ENCODE data around the gene LRP1B. TPM values are rescaled to one million over a fixed set of nuclear protein-coding genes. Genes with fewer than 3 reads are reported as not detected.

The LRP1B gene
- total RNA-seq, 4 donors from 2014 or later, result 0.42 to 0.71 (median 0.65) TPM

GRCh38 chr2:141380008-141380979 lies 750.5 kb downstream of the LRP1B start:
- WGBS, result 70% methylated on average over 7 of the region's 7 CpGs
- H3K36me3 ChIP-seq, result no peaks in the 10 kb centered on the region
- no peaks in the 10 kb centered on the region for H3K4me1 ChIP-seq
- H3K27ac ChIP-seq (replicated peaks in 1 of 4), result no peak overlapping the region
- no peak for TF ChIP-seq POLR2AphosphoS5 (IDR thresholded peaks at IDR 0.05)
- TF ChIP-seq, protein P1, sequence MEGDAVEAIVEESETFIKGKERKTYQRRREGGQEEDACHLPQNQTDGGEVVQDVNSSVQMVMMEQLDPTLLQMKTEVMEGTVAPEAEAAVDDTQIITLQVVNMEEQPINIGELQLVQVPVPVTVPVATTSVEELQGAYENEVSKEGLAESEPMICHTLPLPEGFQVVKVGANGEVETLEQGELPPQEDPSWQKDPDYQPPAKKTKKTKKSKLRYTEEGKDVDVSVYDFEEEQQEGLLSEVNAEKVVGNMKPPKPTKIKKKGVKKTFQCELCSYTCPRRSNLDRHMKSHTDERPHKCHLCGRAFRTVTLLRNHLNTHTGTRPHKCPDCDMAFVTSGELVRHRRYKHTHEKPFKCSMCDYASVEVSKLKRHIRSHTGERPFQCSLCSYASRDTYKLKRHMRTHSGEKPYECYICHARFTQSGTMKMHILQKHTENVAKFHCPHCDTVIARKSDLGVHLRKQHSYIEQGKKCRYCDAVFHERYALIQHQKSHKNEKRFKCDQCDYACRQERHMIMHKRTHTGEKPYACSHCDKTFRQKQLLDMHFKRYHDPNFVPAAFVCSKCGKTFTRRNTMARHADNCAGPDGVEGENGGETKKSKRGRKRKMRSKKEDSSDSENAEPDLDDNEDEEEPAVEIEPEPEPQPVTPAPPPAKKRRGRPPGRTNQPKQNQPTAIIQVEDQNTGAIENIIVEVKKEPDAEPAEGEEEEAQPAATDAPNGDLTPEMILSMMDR (IDR thresholded peaks at IDR 0.05), result no peak
- no peak for TF ChIP-seq POLR2A (IDR thresholded peaks at IDR 0.05; ENCODE audit: low read depth)
- TF ChIP-seq EP300 (IDR thresholded peaks at IDR 0.05), result no peak
- no peak for DNase-seq (ENCODE audit: extremely low spot score)
- H3K9me3 ChIP-seq, result peaks cover 0 to 2% (median 0%) of the 10 kb centered on the region in 4 donors
- intact Hi-C loops (cut with DNase I), result no loop called here
- no peak overlapping the region for H3K4me3 ChIP-seq
- no peaks in the 10 kb centered on the region for H3K27me3 ChIP-seq

DNA sequence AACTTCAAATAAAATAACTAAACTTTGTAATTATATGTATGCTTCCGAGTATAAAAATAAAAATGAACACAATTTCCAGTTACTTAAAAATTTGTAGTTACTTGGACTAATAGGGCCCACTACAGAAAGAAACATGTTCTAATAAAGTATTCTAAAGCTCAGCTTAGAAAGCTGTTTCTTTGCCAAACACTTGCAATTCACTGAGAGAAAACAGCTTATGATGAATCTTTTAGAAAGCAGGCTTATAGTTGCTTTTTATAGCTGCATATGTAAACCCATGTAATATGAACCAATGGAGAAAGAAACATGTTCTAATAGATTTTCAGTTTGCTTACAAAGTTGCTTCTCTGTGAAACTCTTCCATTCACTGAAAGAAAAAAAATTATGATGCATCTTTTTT lies 766.0 kb downstream of the LRP1B start:
- H3K4me3 ChIP-seq, result no peak overlapping the region
- no peak for DNase-seq (ENCODE audit: extremely low spot score)

DNA sequence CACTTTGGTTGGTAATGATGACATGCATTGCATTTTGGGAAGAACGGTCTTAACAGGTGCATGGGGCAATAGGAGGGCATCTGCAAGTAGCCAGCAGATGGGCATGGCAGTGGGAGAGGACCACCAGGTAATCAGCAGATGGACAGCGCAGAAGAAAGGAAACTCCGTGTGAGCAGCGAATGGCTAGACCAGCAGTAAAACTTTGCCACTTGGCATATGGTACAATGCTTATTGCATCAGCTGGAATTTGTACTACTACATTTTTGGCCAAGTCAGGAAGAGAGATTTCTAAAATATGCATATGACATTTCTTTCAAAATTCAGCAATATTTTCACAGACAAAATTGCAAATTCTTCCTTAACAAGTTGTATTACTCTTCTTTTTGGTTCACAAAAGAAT lies 768.5 kb downstream of the LRP1B start:
- intact Hi-C loops (cut with DNase I), result no loop called here

More for the DNA sequence above, 766.0 kb downstream of the LRP1B start:
- Histone ChIP-seq H3K4me1 (no peaks in the 10 kb centered on the region), H3K27ac (replicated peaks in 1 of 4) (no peak overlapping the region), H3K36me3 (no peaks in the 10 kb centered on the region), H3K27me3 (no peaks in the 10 kb centered on the region), H3K9me3 (no peaks in the 10 kb centered on the region)
- 97% methylated on average over 1 of the region's 1 CpG for WGBS
- intact Hi-C loops (cut with DNase I), result no loop called here
- no peak for TF ChIP-seq POLR2A (IDR thresholded peaks at IDR 0.05; ENCODE audit: low read depth)
- TF ChIP-seq, protein P1 (IDR thresholded peaks at IDR 0.05), result no peak
- no peak for TF ChIP-seq EP300 (IDR thresholded peaks at IDR 0.05)
- no peak for TF ChIP-seq POLR2AphosphoS5 (IDR thresholded peaks at IDR 0.05)

GRCh38 chr2:141348481-141348880 lies 782.3 kb downstream of the LRP1B start:
- TF ChIP-seq POLR2A (IDR thresholded peaks at IDR 0.05; ENCODE audit: low read depth), result no peak
- no peak for TF ChIP-seq POLR2AphosphoS5 (IDR thresholded peaks at IDR 0.05)
- TF ChIP-seq EP300 (IDR thresholded peaks at IDR 0.05), result no peak
- TF ChIP-seq, protein P1 (IDR thresholded peaks at IDR 0.05), result no peak
- no peaks in the 10 kb centered on the region for H3K27me3 ChIP-seq
- DNase-seq (ENCODE audit: extremely low spot score), result no peak
- H3K4me3 ChIP-seq, result no peak overlapping the region
- no peak overlapping the region for H3K27ac ChIP-seq (replicated peaks in 1 of 4)
- intact Hi-C loops (cut with DNase I), result no loop called here
- no peaks in the 10 kb centered on the region for H3K36me3 ChIP-seq
- WGBS, result 91% methylated on average over 1 of the region's 1 CpG
- no peaks in the 10 kb centered on the region for H3K4me1 ChIP-seq
- no peaks in the 10 kb centered on the region for H3K9me3 ChIP-seq

More for the DNA sequence above, 768.5 kb downstream of the LRP1B start:
- no peak for DNase-seq (ENCODE audit: extremely low spot score)
- Histone ChIP-seq H3K9me3 (no peaks in the 10 kb centered on the region), H3K27me3 (no peaks in the 10 kb centered on the region), H3K36me3 (no peaks in the 10 kb centered on the region), H3K27ac (replicated peaks in 1 of 4) (no peak overlapping the region), H3K4me1 (no peaks in the 10 kb centered on the region), H3K4me3 (no peak overlapping the region)
- 94% methylated on average over 4 of the region's 4 CpGs for WGBS
- TF ChIP-seq POLR2A (IDR thresholded peaks at IDR 0.05; ENCODE audit: low read depth) (no peak), EP300 (IDR thresholded peaks at IDR 0.05) (no peak), POLR2AphosphoS5 (IDR thresholded peaks at IDR 0.05) (no peak)
- TF ChIP-seq, protein P1 (IDR thresholded peaks at IDR 0.05), result no peak

Measured in esophagus muscularis mucosa (tissue), 4 donors.